Transverse colon (tissue), 4 donors: ENCODE measurements around the gene CLSTN2. TPM values are rescaled to one million over a fixed set of nuclear protein-coding genes. Genes with fewer than 3 reads are reported as not detected.

Experiments used
- DNase-seq: peaks from one replicate; pipeline ENCODE4 v3.0.0-alpha.2; 2019
- H3K27ac ChIP-seq, 4 donors: fragments of 200-600 bp; sonication (generic); 2 replicates each; pipeline ENCODE4 v1.5.1; 2016 to 2018; ENCODE audit warnings: inconsistent platforms in 4 of 4
- H3K27me3 ChIP-seq: fragments of 200-600 bp; sonication (generic); 2 replicates; pipeline ENCODE4 v1.5.1; 2017; ENCODE audit warnings: inconsistent platforms
- H3K36me3 ChIP-seq, 4 donors: fragments of 200-600 bp; sonication (generic); 2 replicates each; pipeline ENCODE4 v1.5.1; 2017 to 2019; ENCODE audit warnings: inconsistent platforms in 4 of 4
- H3K4me1 ChIP-seq, 4 donors: fragments of 200-600 bp; sonication (generic); 2 replicates each; pipeline ENCODE4 v1.5.1; 2017 to 2020; ENCODE audit warnings: inconsistent platforms in 4 of 4
- H3K4me3 ChIP-seq, 4 donors: fragments of 200-600 bp; sonication (generic); 1 replicate in 1 of 4; 2 replicates in 3 of 4; pipeline versions ENCODE4 v1.5.1 to v1.6.1; 2017 to 2019; ENCODE audit warnings: inconsistent platforms in 4 of 4
- H3K9me3 ChIP-seq, 2 donors: fragments of 200-600 bp; sonication (generic); 2 replicates each; pipeline ENCODE4 v1.5.1; 2017 to 2019; ENCODE audit warnings: inconsistent platforms in 2 of 2
- CTCF ChIP-seq, 5 experiments: fragments of 200-600 bp in 3 of 5; fragments of 450-650 bp in 2 of 5; sonication (generic) in 3 of 5; IDR thresholded peaks; 1 replicate in 2 of 5; 2 replicates in 3 of 5; pipeline ENCODE4 v1.5.1; 2016 to 2017; ENCODE audit warnings: antibody characterized with exemption in 5 of 5, inconsistent platforms in 3 of 5, mild to moderate bottlenecking in 2 of 5, moderate library complexity in 1 of 5
- EP300 ChIP-seq: sonication (generic); formaldehyde crosslinking; IDR thresholded peaks from one replicate; pipeline ENCODE4 v1.6.1; 2017; ENCODE audit warnings: antibody characterized with exemption, low read depth
- POLR2A ChIP-seq: fragments of 450-650 bp; IDR thresholded peaks from one replicate; pipeline ENCODE4 v1.6.1; 2016; ENCODE audit warnings: antibody characterized with exemption, mild to moderate bottlenecking, moderate library complexity
- POLR2AphosphoS5 ChIP-seq, 3 donors: sonication (generic); formaldehyde crosslinking; IDR thresholded peaks; one replicate each; pipeline ENCODE4 v1.6.1; 2016; ENCODE audit warnings: antibody characterized with exemption in 3 of 3
- WGBS, 2 donors: methylation state at CpG; one replicate each; pipeline ENCODE4 v1.1.5; 2018; ENCODE audit warnings: low coverage in 1 of 2; 5-methylcytosine and 5-hydroxymethylcytosine counted together
- in situ Hi-C, 4 donors: fragments of 200-750 bp; cut with MboI; loops; one replicate each; pipeline versions ENCODE4 v1.15.0 to v1.15.1; 2017; ENCODE audit warnings: low sequenced_read_pairs in 3 of 4, low pct_ligation_motif_present in 1 of 4, low pct_unique_long_range_greater_than_20kb in 1 of 4
- intact Hi-C: fragments of 100-400 bp; cut with DNase I; formaldehyde crosslinking; loops from one replicate; pipeline ENCODE4 v1.15.1; 2023; ENCODE audit warnings: low total_unique reads
- total RNA-seq, 4 donors: library from RNA; depleted of rRNA; stranded (reverse); fragments of >200 nt; gene quantifications; one replicate each; pipeline ENCODE4 v1.1.0, GENCODE V29; 2016

Gene CLSTN2
- total RNA-seq, 4 donors from 2014 or later = 0.60 to 9.0 (median 2.2) TPM

GRCh38 chr3:140572334-140572733 is 637.3 kb downstream of the CLSTN2 start:
- intact Hi-C loops = no loop called here

GRCh38 chr3:140573011-140573410 is 638.0 kb downstream of the CLSTN2 start:
- in situ Hi-C loops (no loop called here), intact Hi-C loops (no loop called here)
- DNase-seq = no peak
- no peaks in the 10 kb centered on the region for H3K36me3 ChIP-seq
- WGBS, 2 donors = 40 to 60% methylated on average over 2 to 3 of the region's 3 CpGs
- no peaks in the 10 kb centered on the region for H3K4me1 ChIP-seq
- H3K27me3 ChIP-seq = no peaks in the 10 kb centered on the region
- H3K27ac ChIP-seq = no peak overlapping the region
- H3K4me3 ChIP-seq = no peak overlapping the region
- TF ChIP-seq EP300 (no peak), CTCF (IDR thresholded peaks at IDR 0.05) (no peak), POLR2A (no peak), POLR2AphosphoS5 (IDR thresholded peaks at IDR 0.05) (no peak)
- no peaks in the 10 kb centered on the region for H3K9me3 ChIP-seq

More at GRCh38 chr3:140572334-140572733, 637.3 kb downstream of the CLSTN2 start:
- no peaks in the 10 kb centered on the region for H3K36me3 ChIP-seq
- in situ Hi-C loops = no loop called here
- TF ChIP-seq POLR2A = no peak
- no peak for TF ChIP-seq EP300
- TF ChIP-seq POLR2AphosphoS5 (IDR thresholded peaks at IDR 0.05) = no peak
- TF ChIP-seq CTCF (IDR thresholded peaks at IDR 0.05) = no peak
- 88% methylated on average over 1 of the region's 1 CpG; no CpG with 5 or more reads in 1 of the 2 donors for WGBS, 2 donors
- no peak overlapping the region for H3K27ac ChIP-seq
- H3K27me3 ChIP-seq = no peaks in the 10 kb centered on the region
- no peak for DNase-seq
- no peaks in the 10 kb centered on the region for H3K9me3 ChIP-seq
- H3K4me3 ChIP-seq = no peak overlapping the region
- H3K4me1 ChIP-seq = no peaks in the 10 kb centered on the region

- Histone ChIP-seq H3K4me1 (no peaks in the 10 kb centered on the region), H3K27me3 (no peaks in the 10 kb centered on the region), H3K9me3 (no peaks in the 10 kb centered on the region), H3K27ac (no peak overlapping the region), H3K36me3 (no peaks in the 10 kb centered on the region), H3K4me3 (no peak overlapping the region)
- DNase-seq = no peak
- intact Hi-C loops = no loop called here
- WGBS, 2 donors = 59 to 73% methylated on average over 2 to 5 of the region's 5 CpGs
- in situ Hi-C loops = no loop called here
- TF ChIP-seq EP300 = no peak
- TF ChIP-seq CTCF (IDR thresholded peaks at IDR 0.05) = no peak
- no peak for TF ChIP-seq POLR2A
- TF ChIP-seq POLR2AphosphoS5 (IDR thresholded peaks at IDR 0.05) = no peak
These were observed 639.4 kb downstream of the CLSTN2 start for GRCh38 chr3:140574375-140574774.

- intact Hi-C loops (no loop called here), in situ Hi-C loops (no loop called here)
- WGBS, 2 donors = 62 to 69% methylated on average over 2 to 5 of the region's 5 CpGs
- TF ChIP-seq POLR2AphosphoS5 (IDR thresholded peaks at IDR 0.05) = no peak
- no peaks in the 10 kb centered on the region for H3K36me3 ChIP-seq
- no peak for DNase-seq
- H3K27me3 ChIP-seq = no peaks in the 10 kb centered on the region
- H3K4me3 ChIP-seq = no peak overlapping the region
- no peak overlapping the region for H3K27ac ChIP-seq
- no peaks in the 10 kb centered on the region for H3K9me3 ChIP-seq
- H3K4me1 ChIP-seq = no peaks in the 10 kb centered on the region
These were observed 641.5 kb downstream of the CLSTN2 start for GRCh38 chr3:140576449-140576848.

- TF ChIP-seq POLR2A = no peak
- no peak for TF ChIP-seq POLR2AphosphoS5 (IDR thresholded peaks at IDR 0.05)
- TF ChIP-seq CTCF (IDR thresholded peaks at IDR 0.05) = no peak
- TF ChIP-seq EP300 = no peak
- Histone ChIP-seq H3K4me3 (no peak overlapping the region), H3K36me3 (no peaks in the 10 kb centered on the region), H3K9me3 (no peaks in the 10 kb centered on the region), H3K4me1 (no peaks in the 10 kb centered on the region), H3K27me3 (no peaks in the 10 kb centered on the region), H3K27ac (no peak overlapping the region)
- in situ Hi-C loops = no loop called here
- intact Hi-C loops = no loop called here
- 90% methylated on average over 4 of the region's 4 CpGs; no CpG with 5 or more reads in 1 of the 2 donors for WGBS, 2 donors
- no peak for DNase-seq
These were observed 642.9 kb downstream of the CLSTN2 start for GRCh38 chr3:140577911-140578310.
